GM18520 (cell line): ENCODE measurements around the gene DUSP16.

Source experiments
- ATAC-seq: cut with Tn5 transposase; IDR thresholded peaks from one replicate; pipeline ENCODE4 v1.9.1; 2021; ENCODE audit not compliant: unreplicated experiment

Gene DUSP16

GRCh38 chr12:12445165-12445881 lies 117.3 kb downstream of the DUSP16 start:
- ATAC-seq, result no peak

- ATAC-seq, result no peak
Observed at GRCh38 chr12:12443431-12443878, 119.2 kb downstream of the DUSP16 start.

GRCh38 chr12:12442548-12443071 lies 120.1 kb downstream of the DUSP16 start:
- no peak for ATAC-seq

GRCh38 chr12:12441843-12442461 lies 120.7 kb downstream of the DUSP16 start:
- ATAC-seq, result no peak

GRCh38 chr12:12441429-12441807 lies 121.2 kb downstream of the DUSP16 start:
- no peak for ATAC-seq

- ATAC-seq, result no peak
Observed at GRCh38 chr12:12440784-12441428, 121.8 kb downstream of the DUSP16 start.

- no peak for ATAC-seq
Observed at GRCh38 chr12:12439636-12440035, 123.0 kb downstream of the DUSP16 start.

- no peak for ATAC-seq
Observed at GRCh38 chr12:12436831-12437345, 125.8 kb downstream of the DUSP16 start.

- ATAC-seq, result no peak
Observed at GRCh38 chr12:12433203-12433731, 129.4 kb downstream of the DUSP16 start.

GRCh38 chr12:12432364-12432763 lies 130.3 kb downstream of the DUSP16 start:
- no peak for ATAC-seq

GRCh38 chr12:12428961-12429657 lies 133.6 kb downstream of the DUSP16 start:
- no peak for ATAC-seq

GRCh38 chr12:12428047-12428446 lies 134.6 kb downstream of the DUSP16 start:
- no peak for ATAC-seq

- no peak for ATAC-seq
Observed at GRCh38 chr12:12427568-12427967, 135.1 kb downstream of the DUSP16 start.

GRCh38 chr12:12425616-12426015 lies 137.0 kb downstream of the DUSP16 start:
- ATAC-seq, result no peak

- ATAC-seq, result no peak
Observed at GRCh38 chr12:12425001-12425400, 137.7 kb downstream of the DUSP16 start.
